Mammary epithelial cell (primary cell): ENCODE data around the gene C19orf44.

Source experiments
- EZH2 ChIP-seq: IDR thresholded peaks from 2 replicates; pipeline ENCODE4 v1.6.1; 2012; ENCODE audit warnings: low read length, inconsistent platforms, borderline replicate concordance
- TF ChIP-seq, protein P1 (sequence below), 2 donors: IDR thresholded peaks in 1 of 2; conservative IDR thresholded peaks in 1 of 2; 2 replicates each; pipeline ENCODE4 v1.5.1; 2011 to 2012; ENCODE audit warnings: inconsistent platforms in 2 of 2, low read length in 2 of 2, mild to moderate bottlenecking in 2 of 2, control low read depth in 1 of 2, low read depth in 1 of 2; ENCODE audit not compliant: insufficient read depth in 1 of 2; ENCODE audit errors: extremely low read depth in 1 of 2

DNA sequence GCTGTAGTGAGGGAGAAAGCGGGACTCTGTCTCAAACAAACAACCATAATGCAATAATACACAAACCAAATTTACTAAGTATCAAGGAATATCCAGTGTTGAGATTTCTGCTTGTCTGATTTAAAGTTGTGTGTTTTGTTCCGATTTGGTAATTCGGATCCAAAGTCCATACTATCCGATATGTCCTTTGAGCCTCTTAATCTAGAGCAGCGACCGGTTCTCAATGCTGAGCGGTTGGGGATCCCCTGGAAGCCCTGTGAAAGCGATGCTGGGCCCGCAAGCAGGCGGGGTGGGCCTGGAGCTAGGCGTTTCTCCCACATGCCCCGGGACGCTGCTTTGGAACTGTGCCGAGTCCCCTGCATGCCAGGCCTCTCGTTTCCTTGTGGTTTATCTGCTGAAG, 20.2 kb downstream of the C19orf44 start:
- TF ChIP-seq, protein P1, sequence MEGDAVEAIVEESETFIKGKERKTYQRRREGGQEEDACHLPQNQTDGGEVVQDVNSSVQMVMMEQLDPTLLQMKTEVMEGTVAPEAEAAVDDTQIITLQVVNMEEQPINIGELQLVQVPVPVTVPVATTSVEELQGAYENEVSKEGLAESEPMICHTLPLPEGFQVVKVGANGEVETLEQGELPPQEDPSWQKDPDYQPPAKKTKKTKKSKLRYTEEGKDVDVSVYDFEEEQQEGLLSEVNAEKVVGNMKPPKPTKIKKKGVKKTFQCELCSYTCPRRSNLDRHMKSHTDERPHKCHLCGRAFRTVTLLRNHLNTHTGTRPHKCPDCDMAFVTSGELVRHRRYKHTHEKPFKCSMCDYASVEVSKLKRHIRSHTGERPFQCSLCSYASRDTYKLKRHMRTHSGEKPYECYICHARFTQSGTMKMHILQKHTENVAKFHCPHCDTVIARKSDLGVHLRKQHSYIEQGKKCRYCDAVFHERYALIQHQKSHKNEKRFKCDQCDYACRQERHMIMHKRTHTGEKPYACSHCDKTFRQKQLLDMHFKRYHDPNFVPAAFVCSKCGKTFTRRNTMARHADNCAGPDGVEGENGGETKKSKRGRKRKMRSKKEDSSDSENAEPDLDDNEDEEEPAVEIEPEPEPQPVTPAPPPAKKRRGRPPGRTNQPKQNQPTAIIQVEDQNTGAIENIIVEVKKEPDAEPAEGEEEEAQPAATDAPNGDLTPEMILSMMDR (conservative IDR thresholded peaks at IDR 0.05 in 1 of 2, IDR thresholded peaks at IDR 0.05 in 1 of 2; ENCODE audit: extremely low read depth in 1 of 2, insufficient read depth in 1 of 2, low read depth in 1 of 2, low read length in 2 of 2): no peak
- TF ChIP-seq EZH2: no peak
